ENCODE data around the gene SECTM1.

Gene SECTM1

GRCh38 chr17:82353484-82353883 is 19.9 kb upstream of the SECTM1 start:
- Mint-ChIP-seq H3K9me3 (no peaks in the 10 kb centered on the region), H3K4me3 (no peak overlapping the region), H3K36me3 (ENCODE audit: low read depth) (no peaks in the 10 kb centered on the region), H3K27ac (no peak overlapping the region), H3K27me3 (ENCODE audit: low read depth) (peaks cover 7% of the 10 kb centered on the region), H3K4me1 (peaks cover 44% of the 10 kb centered on the region)
- TF ChIP-seq CTCF (IDR thresholded peaks at IDR 0.05; ENCODE audit: unreplicated experiment in 3 of 3) = no peak

GRCh38 chr17:82351713-82352488 is 18.3 kb upstream of the SECTM1 start:
- Mint-ChIP-seq H3K4me1 (peaks cover 39% of the 10 kb centered on the region), H3K27me3 (ENCODE audit: low read depth) (peaks cover 3% of the 10 kb centered on the region), H3K9me3 (no peaks in the 10 kb centered on the region), H3K4me3 (no peak overlapping the region), H3K27ac (peak overlapping the region; percentile 35 to 64 (median 53)), H3K36me3 (ENCODE audit: low read depth) (no peaks in the 10 kb centered on the region)
- TF ChIP-seq CTCF (IDR thresholded peaks at IDR 0.05; ENCODE audit: unreplicated experiment in 3 of 3) = peak; percentile 93 to 98 (median 94)

DNA sequence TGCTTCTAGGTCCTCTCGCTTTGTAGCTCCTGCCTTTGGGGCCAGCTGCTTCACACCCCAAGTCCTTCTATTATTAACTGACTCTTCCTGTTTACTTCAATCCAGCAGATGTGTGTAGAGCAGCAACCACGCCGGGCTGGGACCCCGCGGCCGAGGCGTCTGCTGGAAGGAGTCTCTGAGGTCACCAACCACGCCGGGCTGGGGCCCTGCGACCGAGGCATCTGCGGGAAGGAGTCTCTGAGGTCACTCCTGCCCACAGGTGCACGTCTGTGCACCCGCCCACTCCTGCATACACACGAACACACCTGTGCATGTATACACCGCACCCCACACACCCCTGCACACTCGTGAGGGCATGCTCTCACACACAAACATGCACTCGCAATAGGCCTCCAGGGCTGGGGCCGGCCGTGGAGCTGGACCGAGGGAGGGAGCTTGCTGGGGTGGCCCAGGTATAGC is 17.7 kb upstream of the SECTM1 start:
- Mint-ChIP-seq H3K9me3 (no peaks in the 10 kb centered on the region), H3K4me3 (no peak overlapping the region), H3K27me3 (ENCODE audit: low read depth) (peaks cover 3% of the 10 kb centered on the region), H3K27ac (peak overlapping the region; percentile 35 to 72 (median 64)), H3K36me3 (ENCODE audit: low read depth) (no peaks in the 10 kb centered on the region), H3K4me1 (peaks cover 38% of the 10 kb centered on the region)
- TF ChIP-seq CTCF (IDR thresholded peaks at IDR 0.05; ENCODE audit: unreplicated experiment in 3 of 3) = no peak

DNA sequence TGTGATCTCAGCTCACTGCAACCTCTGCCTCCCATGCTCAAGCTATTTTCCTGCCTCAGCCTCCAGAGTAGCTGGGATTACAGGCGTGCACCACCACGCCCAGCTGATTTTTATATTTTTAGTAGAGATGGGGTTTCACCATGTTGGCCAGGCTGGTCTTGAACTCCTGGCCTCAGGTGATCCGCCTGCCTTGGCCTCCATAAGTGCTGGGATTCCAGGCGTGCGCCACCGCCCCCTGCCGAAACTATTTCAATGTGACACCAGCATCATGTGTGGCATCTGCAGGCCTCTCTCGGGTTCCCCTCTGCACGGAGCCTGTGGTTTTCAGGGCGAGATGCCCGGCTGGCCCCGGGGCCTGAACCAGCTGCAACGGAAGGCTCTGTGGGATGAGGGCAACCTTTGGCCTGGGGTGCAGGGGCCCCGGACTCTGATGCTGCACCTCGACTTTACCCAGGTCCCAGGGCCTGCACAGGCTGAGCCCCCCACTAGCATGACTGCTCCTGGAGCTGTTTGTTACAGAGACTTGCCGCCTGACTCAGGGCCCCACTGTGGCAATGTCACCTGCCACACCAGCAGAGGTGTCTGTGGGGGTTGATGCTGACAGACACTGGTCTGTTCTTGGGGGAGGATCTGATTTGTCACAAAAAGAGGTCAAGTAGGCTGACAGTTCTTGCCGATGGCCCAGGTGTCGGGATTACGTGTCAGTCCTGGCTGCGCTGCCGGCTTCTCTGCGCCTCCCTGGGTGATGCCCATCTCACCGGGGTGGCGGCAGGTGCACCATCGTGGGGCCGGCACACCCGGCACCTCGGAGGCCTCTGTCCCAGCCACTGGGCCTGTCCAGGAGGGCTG is 16.8 kb upstream of the SECTM1 start:
- Mint-ChIP-seq H3K9me3 (no peaks in the 10 kb centered on the region), H3K27ac (peak overlapping the region in 1 of 3 experiments; percentile 95), H3K27me3 (ENCODE audit: low read depth) (peaks cover 3% of the 10 kb centered on the region), H3K4me3 (no peak overlapping the region), H3K36me3 (ENCODE audit: low read depth) (no peaks in the 10 kb centered on the region), H3K4me1 (peaks cover 34% of the 10 kb centered on the region)
- TF ChIP-seq CTCF (IDR thresholded peaks at IDR 0.05; ENCODE audit: unreplicated experiment in 3 of 3) = no peak

- no peak for TF ChIP-seq CTCF (IDR thresholded peaks at IDR 0.05; ENCODE audit: unreplicated experiment in 3 of 3)
- no peaks in the 10 kb centered on the region for H3K36me3 Mint-ChIP-seq (ENCODE audit: low read depth)
- peak overlapping the region; percentile 82 to 95 (median 83) for H3K27ac Mint-ChIP-seq
- peaks cover 33% of the 10 kb centered on the region for H3K4me1 Mint-ChIP-seq
- no peaks in the 10 kb centered on the region for H3K9me3 Mint-ChIP-seq
- H3K4me3 Mint-ChIP-seq = peak overlapping the region; percentile 45 to 66 (median 54)
- H3K27me3 Mint-ChIP-seq (ENCODE audit: low read depth) = peaks cover 3% of the 10 kb centered on the region
Observed at GRCh38 chr17:82349287-82349701, 15.7 kb upstream of the SECTM1 start.

All from nephron (organoid).